ENCODE measurements around the gene KRIT1.
"Not testable (repeated sequence)": the region's sequence is repeated elsewhere in the genome, so short reads cannot be mapped to it uniquely, and the experiment has no call there.

Gene KRIT1

GRCh38 chr7:92246360-92247101 is 817 bp upstream of the KRIT1 start:
- no peak for DNase-seq

- no peak for DNase-seq
Measured at GRCh38 chr7:92244808-92245486, 767 bp downstream of the KRIT1 start.

GRCh38 chr7:92242972-92243371 is 2.7 kb downstream of the KRIT1 start:
- DNase-seq = no peak

- no peak for DNase-seq
Measured at GRCh38 chr7:92230547-92230946, 15.2 kb downstream of the KRIT1 start.

DNA sequence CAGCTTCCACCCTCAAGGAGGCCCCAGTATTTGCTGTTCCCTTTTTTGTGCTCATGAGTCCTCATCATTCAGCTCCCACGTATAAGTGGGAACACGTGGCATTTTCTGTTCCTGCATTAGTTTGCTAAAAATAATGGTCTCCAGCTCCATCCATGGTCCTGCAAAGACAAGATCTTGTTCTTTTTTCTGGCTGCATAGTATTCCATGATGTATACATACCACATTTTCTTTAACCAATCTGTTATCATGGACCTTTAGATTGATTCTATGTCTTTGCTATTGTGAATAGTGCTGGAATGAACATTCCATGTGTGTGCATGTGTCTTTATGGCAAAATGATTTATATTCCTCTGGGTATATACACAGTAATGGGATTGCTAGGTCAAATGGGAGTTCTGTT is 17.0 kb downstream of the KRIT1 start:
- DNase-seq = no peak

GRCh38 chr7:92228100-92228499 is 17.6 kb downstream of the KRIT1 start:
- no peak for DNase-seq

DNA sequence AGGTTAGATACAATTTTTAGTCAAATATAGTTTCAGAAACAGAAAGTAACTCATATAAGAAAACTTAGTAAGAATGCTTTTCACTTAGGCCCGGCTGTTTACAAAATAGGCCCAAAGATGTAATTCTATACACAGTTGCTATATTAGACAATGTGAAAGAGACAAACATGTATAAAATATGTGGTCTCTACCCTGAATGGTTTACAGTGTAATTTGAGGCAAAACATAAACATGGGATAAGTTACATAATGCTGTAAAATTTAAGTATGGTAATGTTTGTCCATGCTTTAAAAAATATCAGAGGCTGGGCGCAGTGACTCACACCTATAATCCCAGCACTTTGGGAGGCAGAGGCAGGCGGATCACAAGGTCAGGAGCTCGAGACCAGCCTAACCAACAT is 18.7 kb downstream of the KRIT1 start:
- DNase-seq = no peak

DNA sequence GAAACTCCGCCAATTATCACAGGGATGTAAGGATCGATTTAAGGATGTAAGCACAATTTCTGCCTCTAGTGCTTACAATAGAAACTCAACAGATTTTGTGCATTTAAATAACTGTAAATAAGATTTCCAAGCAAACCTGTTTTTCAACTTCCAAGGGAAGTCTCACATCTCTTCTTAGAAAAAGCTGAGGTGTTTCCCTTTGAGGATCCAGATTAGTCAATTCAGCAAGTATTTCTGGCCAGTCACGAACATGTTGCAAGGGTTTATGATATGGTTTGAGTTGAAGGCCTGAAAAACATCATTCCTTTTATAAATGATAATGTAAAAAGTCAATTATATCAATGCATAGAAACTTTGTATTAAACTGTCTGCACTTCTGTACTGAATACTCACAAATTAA is 23.9 kb downstream of the KRIT1 start:
- no peak for DNase-seq

- DNase-seq = no peak
Measured at GRCh38 chr7:92206672-92207071, 39.0 kb downstream of the KRIT1 start.

GRCh38 chr7:92205987-92206386 is 39.7 kb downstream of the KRIT1 start:
- DNase-seq = no peak

DNA sequence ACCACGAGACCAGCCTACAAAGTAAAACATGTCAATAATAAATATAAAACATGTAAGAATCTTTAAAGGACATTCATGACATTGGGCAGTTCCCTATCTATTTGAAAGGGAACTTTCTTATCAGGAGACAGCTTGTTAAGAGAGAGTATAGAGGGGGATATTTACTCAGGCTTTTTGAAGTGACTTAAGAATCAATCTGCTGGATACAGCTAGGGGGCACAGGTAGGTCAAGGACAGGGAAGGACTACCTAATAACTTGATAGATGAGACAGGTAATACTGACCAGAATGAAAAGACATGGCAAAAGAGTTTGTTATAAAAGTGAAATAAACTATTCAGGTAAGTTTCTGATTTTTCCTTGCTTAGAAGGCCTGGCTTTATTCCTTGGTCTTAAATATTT is 44.9 kb downstream of the KRIT1 start:
- no peak for DNase-seq

GRCh38 chr7:92192326-92192725 is 53.4 kb downstream of the KRIT1 start:
- DNase-seq = no peak

DNA sequence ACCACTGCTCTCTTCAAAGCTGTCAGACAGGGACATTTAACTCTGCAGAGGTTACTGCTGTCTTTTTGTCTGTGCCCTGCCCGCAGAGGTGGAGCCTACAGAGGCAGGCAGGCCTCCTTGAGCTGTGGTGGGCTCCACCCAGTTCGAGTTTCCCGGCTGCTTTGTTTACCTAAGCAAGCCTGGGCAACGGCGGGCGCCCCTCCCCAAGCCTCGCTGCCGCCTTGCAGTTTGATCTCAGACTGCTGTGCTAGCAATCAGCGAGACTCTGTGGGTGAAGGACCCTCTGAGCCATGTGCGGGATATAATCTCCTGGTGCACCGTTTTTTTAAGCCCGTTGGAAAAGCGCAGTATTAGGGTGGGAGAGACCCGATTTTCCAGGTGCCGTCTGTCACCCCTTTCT is 56.5 kb downstream of the KRIT1 start:
- DNase-seq = not testable (repeated sequence)

- not testable (repeated sequence) for DNase-seq
Measured at GRCh38 chr7:92184294-92184693, 61.4 kb downstream of the KRIT1 start.

DNA sequence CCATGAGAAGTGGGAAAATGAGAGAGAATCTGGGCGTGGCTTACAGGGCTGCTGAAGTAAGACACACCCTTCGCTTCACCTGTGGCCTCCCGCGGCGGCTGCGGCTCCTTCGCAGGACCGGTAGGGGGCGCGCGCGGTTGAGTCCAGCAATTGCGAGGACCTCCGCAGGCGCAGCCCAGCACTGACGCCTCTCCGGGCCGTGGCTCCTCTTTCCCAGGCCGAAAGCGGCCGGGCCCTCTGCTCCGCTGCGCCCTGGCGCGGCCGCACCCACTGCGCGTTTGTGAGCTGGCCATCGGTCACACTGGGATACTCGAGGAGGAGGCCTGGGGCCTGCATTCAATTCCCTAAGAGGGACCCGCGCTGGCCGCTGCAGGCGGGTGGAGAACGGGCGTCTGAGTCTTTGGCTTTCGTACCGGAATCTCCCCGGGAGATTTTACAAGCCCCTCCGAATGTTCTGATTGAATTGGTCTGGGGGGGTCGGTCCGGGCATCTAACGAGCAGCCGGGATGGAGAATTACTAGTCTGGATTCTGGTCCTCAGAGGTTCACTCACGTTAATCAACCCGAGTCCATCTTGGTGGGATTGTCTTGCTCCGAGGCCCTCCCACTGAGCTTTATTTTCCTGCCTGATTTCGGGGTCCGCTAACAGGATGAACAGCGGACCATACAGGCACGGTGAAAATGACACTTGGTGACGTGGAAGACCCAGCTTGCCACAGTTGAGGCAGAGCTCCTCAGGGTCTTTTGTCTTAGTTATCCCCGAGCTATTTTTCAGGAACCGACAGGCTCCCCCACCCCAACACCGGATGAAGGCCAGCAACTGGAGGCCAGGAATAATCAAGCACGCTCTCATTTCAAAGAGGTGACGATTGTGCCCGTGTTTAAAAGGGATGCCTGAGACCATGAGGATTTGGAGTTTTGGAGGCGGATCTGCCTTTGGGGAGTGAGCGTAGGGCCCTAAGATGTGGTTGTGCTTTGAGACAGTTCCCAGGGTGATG is 66.5 kb downstream of the KRIT1 start, which contains the start of gene LRRD1:
Gene LRRD1, minus strand, starts transcription at position 215 of the 997 bp plus-strand sequence. CDS start 13,940 bp downstream, outside the sequence.
- peak; percentile 78 for DNase-seq

DNA sequence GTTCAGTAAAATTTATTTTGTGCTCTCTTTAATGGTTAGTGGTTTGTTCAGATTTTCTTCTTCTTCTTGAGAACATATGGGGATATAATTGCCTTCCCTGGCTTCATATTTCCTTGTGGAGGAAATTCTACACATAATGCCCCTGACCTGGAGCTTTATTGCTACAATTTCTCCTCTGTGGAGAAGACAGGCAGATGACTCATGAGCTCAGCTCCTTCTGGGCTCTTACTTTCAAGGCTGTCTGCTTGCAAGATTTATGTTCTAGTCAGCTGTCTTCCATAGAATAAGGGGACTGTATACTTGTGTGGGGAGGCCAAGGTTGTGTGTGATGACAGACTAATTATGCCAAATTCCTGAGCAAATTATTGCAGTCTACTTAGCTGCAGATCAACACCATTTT is 68.4 kb downstream of the KRIT1 start:
- DNase-seq = peak; percentile 95

- not testable (repeated sequence) for DNase-seq
Measured at GRCh38 chr7:92169529-92169928, 76.2 kb downstream of the KRIT1 start.

GRCh38 chr7:92161271-92161670 is 84.4 kb downstream of the KRIT1 start:
- no peak for DNase-seq

GRCh38 chr7:92158660-92159575 is 86.8 kb downstream of the KRIT1 start:
- DNase-seq = peak; percentile 93

- no peak for DNase-seq
Measured at GRCh38 chr7:92156990-92157389, 88.7 kb downstream of the KRIT1 start.

GRCh38 chr7:92155108-92155739 is 90.5 kb downstream of the KRIT1 start:
- DNase-seq = no peak
